ENCODE results near the gene HSBP1. TPM values are rescaled to one million over a fixed set of nuclear protein-coding genes. Genes with fewer than 3 reads are reported as not detected.

The HSBP1 gene
- total RNA-seq, 1 donor from 2014 or later: 175 TPM

GRCh38 chr16:83809092-83809491, 1.3 kb downstream of the HSBP1 start:
- no peak for TF ChIP-seq CTCF (IDR thresholded peaks at IDR 0.05; ENCODE audit: borderline replicate concordance)
- Histone ChIP-seq H3K27me3 (ENCODE audit: low read depth) (no peaks in the 10 kb centered on the region), H3K27ac (replicated peaks) (no peak overlapping the region), H3K4me1 (peaks cover 63% of the 10 kb centered on the region), H3K4me3 (peak overlapping the region; percentile 92), H3K36me3 (peaks cover 39% of the 10 kb centered on the region), H3K9me3 (replicated peaks) (no peaks in the 10 kb centered on the region)
- DNase-seq: no peak
- intact Hi-C loops (cut with micrococcal nuclease): no loop called here

GRCh38 chr16:83810901-83811300, 3.1 kb downstream of the HSBP1 start:
- no peak overlapping the region for H3K4me3 ChIP-seq
- peaks cover 72% of the 10 kb centered on the region for H3K4me1 ChIP-seq
- no peak for TF ChIP-seq CTCF (IDR thresholded peaks at IDR 0.05; ENCODE audit: borderline replicate concordance)
- H3K9me3 ChIP-seq (replicated peaks): no peaks in the 10 kb centered on the region
- DNase-seq: no peak
- H3K36me3 ChIP-seq: peaks cover 39% of the 10 kb centered on the region
- intact Hi-C loops (cut with micrococcal nuclease): no loop called here
- H3K27ac ChIP-seq (replicated peaks): no peak overlapping the region
- no peaks in the 10 kb centered on the region for H3K27me3 ChIP-seq (ENCODE audit: low read depth)

- Histone ChIP-seq H3K27ac (replicated peaks) (peak overlapping the region; percentile 68), H3K4me1 (peaks cover 60% of the 10 kb centered on the region), H3K4me3 (peak overlapping the region; percentile 33), H3K36me3 (peaks cover 39% of the 10 kb centered on the region), H3K9me3 (replicated peaks) (no peaks in the 10 kb centered on the region), H3K27me3 (ENCODE audit: low read depth) (no peaks in the 10 kb centered on the region)
- DNase-seq: no peak
- no peak for TF ChIP-seq CTCF (IDR thresholded peaks at IDR 0.05; ENCODE audit: borderline replicate concordance)
- intact Hi-C loops (cut with micrococcal nuclease): no loop called here
Measured at GRCh38 chr16:83813823-83814658, 6.3 kb downstream of the HSBP1 start.

- peak overlapping the region; percentile 68 for H3K27ac ChIP-seq (replicated peaks)
- no peaks in the 10 kb centered on the region for H3K9me3 ChIP-seq (replicated peaks)
- no peak for DNase-seq
- intact Hi-C loops (cut with micrococcal nuclease): no loop called here
- H3K4me3 ChIP-seq: peak overlapping the region; percentile 33
- H3K27me3 ChIP-seq (ENCODE audit: low read depth): no peaks in the 10 kb centered on the region
- peaks cover 54% of the 10 kb centered on the region for H3K4me1 ChIP-seq
- peaks cover 35% of the 10 kb centered on the region for H3K36me3 ChIP-seq
- TF ChIP-seq CTCF (IDR thresholded peaks at IDR 0.05; ENCODE audit: borderline replicate concordance): no peak
Measured at GRCh38 chr16:83814659-83814985, 6.8 kb downstream of the HSBP1 start.

- Histone ChIP-seq H3K4me1 (peaks cover 30% of the 10 kb centered on the region), H3K27me3 (ENCODE audit: low read depth) (no peaks in the 10 kb centered on the region), H3K36me3 (peaks cover 13% of the 10 kb centered on the region), H3K4me3 (no peak overlapping the region), H3K27ac (replicated peaks) (no peak overlapping the region), H3K9me3 (replicated peaks) (no peaks in the 10 kb centered on the region)
- intact Hi-C loops (cut with micrococcal nuclease): no loop called here
- TF ChIP-seq CTCF (IDR thresholded peaks at IDR 0.05; ENCODE audit: borderline replicate concordance): no peak
- no peak for DNase-seq
Measured at GRCh38 chr16:83817022-83817421, 9.2 kb downstream of the HSBP1 start.

Data from left ventricle myocardium inferior (tissue), 1 donor.